AG20443 (cell line): ENCODE measurements around the gene PLXDC2.

ENCODE experiments used
- DNase-seq: peaks from one replicate; pipeline ENCODE4 v3.0.0; 2012; ENCODE audit warnings: low spot score, mixed read lengths

Gene PLXDC2

GRCh38 chr10:19815731-19816410 is 361 bp upstream of the PLXDC2 start:
- DNase-seq: peak; percentile 20

GRCh38 chr10:19817231-19817933 is 1.1 kb downstream of the PLXDC2 start:
- DNase-seq: peak; percentile 8

DNA sequence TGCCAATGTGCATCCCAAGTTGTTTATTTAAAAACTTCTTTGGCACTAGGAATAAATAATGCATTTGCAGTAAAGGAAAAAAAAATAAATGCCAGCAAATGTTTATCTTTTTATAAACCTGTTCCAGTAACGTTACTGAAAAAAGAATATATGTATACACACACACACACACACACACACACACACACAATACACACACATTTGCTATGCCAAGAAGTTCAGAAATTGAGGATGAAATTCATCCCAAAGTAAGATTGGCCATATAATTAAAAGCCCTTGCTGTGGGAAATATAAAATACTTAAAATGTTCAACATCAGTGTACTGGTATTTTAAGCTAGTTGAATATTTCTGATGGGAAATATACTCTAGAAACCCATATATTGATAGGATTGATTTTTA is 2.6 kb downstream of the PLXDC2 start:
- DNase-seq: no peak

GRCh38 chr10:19819419-19820033 is 3.3 kb downstream of the PLXDC2 start:
- peak; percentile 52 for DNase-seq

- no peak for DNase-seq
These were observed 8.4 kb downstream of the PLXDC2 start for GRCh38 chr10:19824381-19825342.

DNA sequence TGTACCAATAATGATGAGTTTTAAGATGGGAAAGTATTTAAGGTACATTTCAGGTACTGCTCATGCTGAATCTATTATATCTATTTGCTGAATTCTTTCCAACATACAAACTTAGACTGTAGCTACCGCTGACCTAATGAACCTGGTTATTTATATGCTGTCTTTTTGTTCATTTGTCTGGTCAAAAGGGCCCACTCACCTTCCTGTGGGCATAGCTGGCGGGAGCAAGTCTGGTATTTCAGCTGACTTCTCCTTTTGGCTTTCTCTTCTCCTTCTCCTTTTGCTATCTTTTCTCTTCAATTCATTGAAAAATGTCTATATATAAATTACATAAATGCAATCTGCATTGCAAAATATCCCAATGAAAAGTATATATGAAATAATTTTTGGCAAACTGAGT is 9.5 kb downstream of the PLXDC2 start:
- no peak for DNase-seq

- no peak for DNase-seq
These were observed 10.5 kb downstream of the PLXDC2 start for GRCh38 chr10:19826712-19827111.

DNA sequence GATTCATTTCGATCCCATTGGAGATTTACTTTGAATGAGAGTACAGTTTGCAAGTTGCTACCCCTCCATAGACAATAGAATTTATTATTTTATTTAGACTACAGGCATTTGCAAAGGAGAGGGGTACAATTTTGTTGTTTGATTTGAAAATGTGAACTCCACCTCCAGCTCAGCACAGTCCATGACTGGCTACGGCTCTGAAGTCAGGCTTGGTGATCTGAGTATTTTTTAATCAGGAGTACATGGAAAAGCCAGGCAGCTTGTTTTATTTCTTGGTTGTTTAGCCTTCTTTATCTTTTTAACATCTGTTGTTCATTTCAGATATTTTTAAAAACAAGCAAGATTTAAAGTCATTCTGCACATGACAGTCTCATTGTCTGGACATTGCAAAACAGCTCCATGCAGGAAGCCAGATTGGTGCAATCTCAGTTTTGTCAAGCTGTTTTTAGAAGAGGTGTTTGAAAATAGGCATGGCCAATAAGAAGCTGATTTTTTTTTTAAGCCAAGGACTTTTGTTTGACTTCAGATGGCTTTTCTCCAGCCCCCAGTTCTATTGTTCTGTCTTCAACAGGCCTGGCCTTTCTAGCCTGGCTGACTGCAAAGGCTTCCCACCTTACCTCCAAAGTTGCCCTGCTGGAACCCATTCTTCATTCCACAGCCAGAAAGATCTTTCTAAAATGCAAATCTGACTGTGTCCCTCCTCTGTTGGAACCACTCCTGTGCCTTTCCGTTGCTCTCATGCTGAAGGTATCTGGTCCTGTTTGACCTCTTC is 12.2 kb downstream of the PLXDC2 start:
- no peak for DNase-seq

GRCh38 chr10:19832699-19833098 is 16.5 kb downstream of the PLXDC2 start:
- DNase-seq: no peak

GRCh38 chr10:19833170-19833824 is 17.1 kb downstream of the PLXDC2 start:
- DNase-seq: no peak

DNA sequence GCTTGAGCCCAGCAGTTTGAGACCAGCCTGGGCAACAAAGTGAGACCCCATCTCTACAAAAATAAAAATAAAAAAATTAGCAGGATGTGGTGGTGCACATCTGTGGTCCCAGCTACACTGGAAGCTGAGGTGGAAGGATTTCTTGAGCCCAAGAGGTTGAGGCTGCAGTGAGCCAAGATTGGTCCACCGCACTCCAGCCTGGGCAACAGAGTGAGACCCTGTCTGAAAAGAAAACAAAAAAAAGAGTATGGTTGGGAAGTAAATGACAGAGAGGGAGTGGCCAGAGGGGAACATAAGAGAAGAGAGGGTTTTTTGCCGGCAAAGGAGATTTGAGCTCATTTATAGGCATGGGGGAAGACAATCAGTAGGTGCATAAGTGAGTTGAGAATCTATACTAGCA is 19.7 kb downstream of the PLXDC2 start:
- DNase-seq: no peak

GRCh38 chr10:19839090-19839489 is 22.9 kb downstream of the PLXDC2 start:
- DNase-seq: no peak

DNA sequence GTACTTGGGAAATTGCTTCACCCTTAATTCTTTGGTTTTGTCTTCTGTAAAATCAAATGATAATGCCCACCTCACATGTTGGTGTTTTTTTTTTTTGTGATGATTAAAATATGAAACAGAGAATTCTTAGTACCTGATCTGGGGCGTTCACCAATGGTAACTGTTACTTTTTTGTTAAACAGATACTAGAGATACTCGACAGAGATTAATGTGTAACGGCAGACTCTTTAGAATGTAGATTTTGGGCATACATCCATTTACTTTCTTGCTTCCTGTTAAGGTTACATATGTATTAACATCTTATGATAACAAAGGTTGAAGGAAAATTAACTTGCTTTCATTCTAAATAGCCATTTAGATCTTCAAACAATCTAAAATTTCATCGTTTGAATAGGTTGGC is 23.3 kb downstream of the PLXDC2 start:
- DNase-seq: no peak

GRCh38 chr10:19840776-19841175 is 24.5 kb downstream of the PLXDC2 start:
- no peak for DNase-seq

DNA sequence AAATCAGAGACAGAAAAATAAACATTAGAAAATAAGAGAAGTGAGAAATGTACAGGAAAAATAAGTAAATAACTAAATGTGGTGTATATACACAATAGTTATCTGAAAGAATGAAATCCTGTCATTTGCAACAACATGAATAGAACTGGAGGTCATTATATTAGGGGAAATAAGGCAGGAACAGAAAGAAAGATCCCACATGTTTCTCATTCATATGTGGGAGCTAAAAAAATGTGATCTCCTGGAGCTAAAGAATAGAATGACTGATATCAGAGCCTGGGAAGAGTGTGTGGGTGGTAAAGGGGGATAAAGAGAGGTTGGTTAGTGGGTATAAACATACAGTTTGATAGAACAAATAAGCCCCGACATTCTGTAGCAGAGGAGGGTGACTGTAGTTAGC is 27.3 kb downstream of the PLXDC2 start:
- no peak for DNase-seq

DNA sequence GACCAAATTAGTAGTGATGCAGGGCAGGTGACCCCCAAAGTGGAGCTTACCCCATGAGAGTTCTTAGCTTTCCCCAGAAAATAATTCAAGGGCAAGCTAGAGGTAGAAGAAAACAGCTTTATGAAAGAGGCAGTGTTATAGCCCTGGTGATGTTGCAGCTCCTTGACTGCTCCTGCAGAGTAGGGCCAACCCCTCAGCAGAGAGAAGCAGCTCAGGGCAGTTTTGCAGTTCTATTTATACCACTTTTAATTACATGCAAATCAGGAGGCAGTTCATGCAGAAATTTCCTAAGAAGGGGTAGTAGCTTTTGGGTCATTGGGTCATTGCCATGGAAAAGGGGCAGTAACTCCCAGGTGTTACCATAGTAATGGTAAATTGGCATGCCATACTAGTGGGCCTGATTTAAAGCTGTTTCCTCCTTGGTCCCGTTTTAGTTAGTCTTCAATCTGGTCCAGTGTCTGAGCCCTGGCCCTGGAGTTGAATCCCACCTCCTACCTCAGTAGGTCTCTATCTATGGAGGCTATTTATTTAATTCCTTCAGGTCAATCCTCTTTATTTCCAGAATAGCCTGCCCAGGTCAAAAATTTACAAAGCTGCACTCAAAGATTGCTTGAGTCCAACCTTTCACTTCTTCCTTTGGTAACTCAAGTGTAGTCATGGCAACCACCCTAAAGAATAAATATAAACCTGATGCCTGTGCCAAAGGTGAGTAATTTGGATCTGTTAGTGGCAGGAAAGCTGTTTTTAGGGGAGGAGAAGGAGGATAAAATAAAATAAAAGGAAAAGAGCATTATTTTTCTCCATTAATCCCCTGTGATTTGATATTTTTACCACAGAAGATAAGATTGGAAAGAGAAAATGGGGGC is 29.5 kb downstream of the PLXDC2 start:
- DNase-seq: no peak

GRCh38 chr10:19847321-19847720 is 31.1 kb downstream of the PLXDC2 start:
- no peak for DNase-seq

- DNase-seq: no peak
These were observed 32.2 kb downstream of the PLXDC2 start for GRCh38 chr10:19848226-19848985.

DNA sequence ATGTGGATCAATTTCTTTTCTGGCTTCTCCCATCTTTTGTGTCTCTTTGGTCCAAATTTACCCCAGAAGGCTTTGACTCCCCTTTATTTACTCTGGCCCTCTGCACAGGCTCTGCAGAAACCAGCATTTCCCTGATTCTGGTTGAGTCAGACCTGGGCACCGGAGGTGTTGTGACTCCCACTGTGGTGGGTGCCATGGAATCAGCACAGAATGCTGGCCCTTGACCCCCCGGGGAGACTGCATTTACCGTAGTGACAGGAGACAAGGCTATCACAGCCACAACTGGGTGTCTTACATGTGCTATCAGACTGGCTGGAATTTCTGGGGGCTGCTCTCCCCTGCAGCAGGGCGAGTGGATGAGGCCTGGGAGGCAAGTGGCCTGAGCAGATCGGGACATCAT is 37.6 kb downstream of the PLXDC2 start:
- DNase-seq: no peak
